ENCODE results near the gene ABLIM2.
A peak's percentile ranks its signal among the peaks of the same experiment; 100 is the strongest.

Gene ABLIM2

GRCh38 chr4:7938609-7939376 is 219.8 kb downstream of the ABLIM2 start:
- TF ChIP-seq CTCF (conservative IDR thresholded peaks at IDR 0.05; ENCODE audit: low read length) = no peak

GRCh38 chr4:7938266-7938608 is 220.4 kb downstream of the ABLIM2 start:
- H3K4me3 ChIP-seq (ENCODE audit: low read length) = peak overlapping the region; percentile 85
- no peak for TF ChIP-seq CTCF (conservative IDR thresholded peaks at IDR 0.05; ENCODE audit: low read length)
- no peak for DNase-seq (ENCODE audit: low read depth)

More at GRCh38 chr4:7938609-7939376, 219.8 kb downstream of the ABLIM2 start:
- H3K4me3 ChIP-seq (ENCODE audit: low read length) = peak overlapping the region; percentile 85
- peak; percentile 56 for DNase-seq (ENCODE audit: low read depth)

- no peak for TF ChIP-seq CTCF (conservative IDR thresholded peaks at IDR 0.05; ENCODE audit: low read length)
- DNase-seq (ENCODE audit: low read depth) = peak; percentile 61
- H3K4me3 ChIP-seq (ENCODE audit: low read length) = peak overlapping the region; percentile 85
These were observed 221.6 kb downstream of the ABLIM2 start for GRCh38 chr4:7937006-7937405.

- peak; percentile 25 for DNase-seq (ENCODE audit: low read depth)
- no peak overlapping the region for H3K4me3 ChIP-seq (ENCODE audit: low read length)
- no peak for TF ChIP-seq CTCF (conservative IDR thresholded peaks at IDR 0.05; ENCODE audit: low read length)
These were observed 224.7 kb downstream of the ABLIM2 start for GRCh38 chr4:7933651-7934510.

GRCh38 chr4:7932287-7932686 is 226.3 kb downstream of the ABLIM2 start:
- no peak overlapping the region for H3K4me3 ChIP-seq (ENCODE audit: low read length)
- TF ChIP-seq CTCF (conservative IDR thresholded peaks at IDR 0.05; ENCODE audit: low read length) = no peak
- peak; percentile 25 for DNase-seq (ENCODE audit: low read depth)

GRCh38 chr4:7929118-7929951 is 229.3 kb downstream of the ABLIM2 start:
- peak; percentile 31; the same call in 1 of the 2 replicates for TF ChIP-seq CTCF (conservative IDR thresholded peaks at IDR 0.05; ENCODE audit: low read length)
- H3K4me3 ChIP-seq (ENCODE audit: low read length) = no peak overlapping the region
- DNase-seq (ENCODE audit: low read depth) = no peak

All from AG10803 (cell line).